Embryonic facial prominence (tissue), 1 donor: ENCODE measurements around the gene IQCE.
"Not testable (repeated sequence)": the region's sequence is repeated elsewhere in the genome, so short reads cannot be mapped to it uniquely, and the experiment has no call there.

Experiments used
- DNase-seq: peaks from one replicate; pipeline ENCODE4 v3.0.0-alpha.2; 2016; ENCODE audit errors: extremely low spot score

IQCE gene

GRCh38 chr7:2533566-2533965, 25.2 kb upstream of the IQCE start:
- not testable (repeated sequence) for DNase-seq

- not testable (repeated sequence) for DNase-seq
Observed at GRCh38 chr7:2534214-2534613, 24.6 kb upstream of the IQCE start.

GRCh38 chr7:2535872-2536627, 22.7 kb upstream of the IQCE start:
- not testable (repeated sequence) for DNase-seq

GRCh38 chr7:2537981-2538851, 20.6 kb upstream of the IQCE start:
- DNase-seq = no peak

GRCh38 chr7:2539031-2539911, 19.5 kb upstream of the IQCE start:
- DNase-seq = no peak

GRCh38 chr7:2540133-2540532, 18.6 kb upstream of the IQCE start:
- DNase-seq = no peak

- no peak for DNase-seq
Observed at GRCh38 chr7:2540641-2541051, 18.1 kb upstream of the IQCE start.

- DNase-seq = no peak
Observed at GRCh38 chr7:2541291-2542010, 17.3 kb upstream of the IQCE start.

- no peak for DNase-seq
Observed at GRCh38 chr7:2542011-2542915, 16.5 kb upstream of the IQCE start.

- DNase-seq = no peak
Observed at GRCh38 chr7:2542916-2543871, 15.6 kb upstream of the IQCE start.

GRCh38 chr7:2544541-2545188, 14.1 kb upstream of the IQCE start:
- no peak for DNase-seq

- DNase-seq = no peak
Observed at GRCh38 chr7:2545746-2546425, 12.9 kb upstream of the IQCE start.

- no peak for DNase-seq
Observed at GRCh38 chr7:2546776-2547586, 11.8 kb upstream of the IQCE start.

GRCh38 chr7:2551418-2551817, 7.4 kb upstream of the IQCE start:
- no peak for DNase-seq

GRCh38 chr7:2553108-2553507, 5.7 kb upstream of the IQCE start:
- DNase-seq = no peak

- no peak for DNase-seq
Observed at GRCh38 chr7:2553831-2554581, 4.8 kb upstream of the IQCE start.
